ENCODE results near the gene MAPK8. TPM values are rescaled to one million over a fixed set of nuclear protein-coding genes. Genes with fewer than 3 reads are reported as not detected.

Gene MAPK8
- total and polyA plus RNA-seq, 2 of the 4 experiments (the other 2 are of a cell fraction): 41.5 to 54.7 TPM

GRCh38 chr10:48464121-48464870 lies 157.8 kb downstream of the MAPK8 start:
- Histone ChIP-seq H3K23ac (ENCODE audit: low read depth, low read length) (no peak overlapping the region), H2BK120ac (ENCODE audit: low read depth, low read length) (no peak overlapping the region), H3K4me2 (ENCODE audit: low read depth, low read length) (no peak overlapping the region), H3K36me3 (ENCODE audit: control insufficient read depth, insufficient read depth, low read length) (no peaks in the 10 kb centered on the region), H4K91ac (ENCODE audit: insufficient read depth, low read depth, low read length) (no peak overlapping the region), H2AK9ac (replicated peaks; ENCODE audit: low read depth, low read length, poor library complexity) (peak overlapping the region; percentile 62), H3K56ac (ENCODE audit: extremely low read depth, insufficient read depth, low read length) (no peak overlapping the region), H2AFZ (replicated peaks; ENCODE audit: low read length, poor library complexity) (no peak overlapping the region), H4K5ac (ENCODE audit: low read depth, low read length) (no peak overlapping the region), H2AK5ac (ENCODE audit: low read depth, low read length) (no peak overlapping the region), H3K9me3 (ENCODE audit: control insufficient read depth, insufficient read depth, low read length) (no peaks in the 10 kb centered on the region), H3K79me1 (ENCODE audit: low read depth in 1 of 2, low read length in 2 of 2) (peaks cover 9 to 68% of the 10 kb centered on the region in 2 experiments), H3K18ac (ENCODE audit: low read depth, low read length) (no peak overlapping the region), H3K9me1 (ENCODE audit: insufficient read depth, low read length) (peaks cover 6% of the 10 kb centered on the region; the same call in 1 of the 2 replicates), H2BK15ac (ENCODE audit: low read depth, low read length) (no peak overlapping the region), H3K4ac (ENCODE audit: low read depth, low read length) (no peak overlapping the region), H3K9ac (ENCODE audit: low read depth, low read length) (no peak overlapping the region), H3K4me1 (ENCODE audit: control insufficient read depth, insufficient read depth, low read length) (peaks cover 3% of the 10 kb centered on the region; the same call in 1 of the 2 replicates), H4K20me1 (ENCODE audit: insufficient read depth, low read length) (peaks cover 24% of the 10 kb centered on the region), H3K27me3 (ENCODE audit: control insufficient read depth, insufficient read depth, low read length) (no peaks in the 10 kb centered on the region), H2BK20ac (ENCODE audit: low read depth, low read length) (no peak overlapping the region), H4K8ac (ENCODE audit: low read depth in 2 of 2, low read length in 2 of 2) (no peak overlapping the region), H3K4me3 (ENCODE audit: insufficient read depth, low read depth, low read length) (no peak overlapping the region), H3K14ac (replicated peaks; ENCODE audit: low read depth, low read length) (peak overlapping the region; percentile 21; the same call in 1 of the 2 replicates), H2BK5ac (ENCODE audit: low read depth, low read length, poor library complexity, severe bottlenecking) (no peak overlapping the region), H3K27ac (ENCODE audit: insufficient read depth, low read length) (no peak overlapping the region)
- intact Hi-C loops (cut with micrococcal nuclease): no loop called here
- in situ Hi-C loops (cut with MboI; ENCODE audit: low sequenced_read_pairs): no loop called here
- no TSS peak for BruUV-seq (replicated peaks)
- dilution Hi-C loops (cut with HindIII; ENCODE audit: low sequenced_read_pairs, unreplicated experiment): no loop called here
- 70% methylated on average over 2 of the region's 9 CpGs; no CpG with 5 or more reads in 1 of the 2 experiments for WGBS, 2 experiments (ENCODE audit: extremely low coverage in 2 of 2, insufficient read length in 1 of 2)
- CTCF ChIA-PET: interaction anchor here (1.1 kb wide), 1 partner anchor 192 kb away, joined by 3 read pairs; no protein-coding TSS in a partner anchor
- ATAC-seq (ENCODE audit: low read depth): no peak; the same call in 1 of the 2 replicates
- POLR2A ChIA-PET (ENCODE audit: unreplicated experiment): no interaction called here
- DNase-seq: no peak
- TF ChIP-seq SMC3 (IDR thresholded peaks at IDR 0.05; ENCODE audit: low read depth, low read length) (no peak), CHD1 (IDR thresholded peaks at IDR 0.05; ENCODE audit: low read depth, low read length) (no peak), FOS (IDR thresholded peaks at IDR 0.05; ENCODE audit: low read depth, low read length) (no peak)

Measured in IMR-90 (cell line).